Frontal cortex (tissue), 4 donors: ENCODE results near the gene ZNF609. TPM values are rescaled to one million over a fixed set of nuclear protein-coding genes. Genes with fewer than 3 reads are reported as not detected.
"Not testable (repeated sequence)": the region's sequence is repeated elsewhere in the genome, so short reads cannot be mapped to it uniquely, and the experiment has no call there.

Source experiments
- DNase-seq, 2 donors: peaks; one replicate each; pipeline ENCODE4 v3.0.0; 2012; ENCODE audit warnings: low spot score in 2 of 2
- FAIRE-seq: peaks from 2 replicates; lab custom pipeline; 2012; peaks lifted over from hg19 to GRCh38; lab: Jason Lieb, UNC
- total RNA-seq: library from RNA; depleted of rRNA; stranded (reverse); fragments of >200 nt; gene quantifications from one replicate; pipeline ENCODE4 v1.2.3, GENCODE V29; 2014
- donor health status: control.
- donor health status: control.
- donor health status: control.

The ZNF609 gene
- total RNA-seq, 1 donor from 2014 or later = 26.9 TPM

DNA sequence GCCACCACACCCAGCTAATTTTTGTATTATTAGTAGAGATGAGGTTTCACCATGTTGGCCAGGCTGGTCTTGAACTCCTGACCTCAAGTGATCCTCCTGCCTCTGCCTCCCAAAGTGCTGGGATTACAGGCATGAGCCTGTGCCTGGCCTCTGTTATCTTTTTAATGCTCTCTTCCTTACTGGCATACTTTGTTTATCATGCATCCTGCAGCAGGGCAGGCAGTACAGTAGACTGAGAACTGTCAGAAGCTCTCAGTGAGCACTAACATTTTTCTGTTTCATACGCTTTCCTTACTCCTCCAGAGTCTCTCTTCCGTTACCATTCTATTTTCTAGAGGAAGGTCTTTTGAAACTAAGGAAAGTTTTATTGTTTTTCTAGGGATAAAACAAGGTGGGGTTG, 35.6 kb downstream of the ZNF609 start:
- FAIRE-seq, DNase-seq: not testable (repeated sequence)

DNA sequence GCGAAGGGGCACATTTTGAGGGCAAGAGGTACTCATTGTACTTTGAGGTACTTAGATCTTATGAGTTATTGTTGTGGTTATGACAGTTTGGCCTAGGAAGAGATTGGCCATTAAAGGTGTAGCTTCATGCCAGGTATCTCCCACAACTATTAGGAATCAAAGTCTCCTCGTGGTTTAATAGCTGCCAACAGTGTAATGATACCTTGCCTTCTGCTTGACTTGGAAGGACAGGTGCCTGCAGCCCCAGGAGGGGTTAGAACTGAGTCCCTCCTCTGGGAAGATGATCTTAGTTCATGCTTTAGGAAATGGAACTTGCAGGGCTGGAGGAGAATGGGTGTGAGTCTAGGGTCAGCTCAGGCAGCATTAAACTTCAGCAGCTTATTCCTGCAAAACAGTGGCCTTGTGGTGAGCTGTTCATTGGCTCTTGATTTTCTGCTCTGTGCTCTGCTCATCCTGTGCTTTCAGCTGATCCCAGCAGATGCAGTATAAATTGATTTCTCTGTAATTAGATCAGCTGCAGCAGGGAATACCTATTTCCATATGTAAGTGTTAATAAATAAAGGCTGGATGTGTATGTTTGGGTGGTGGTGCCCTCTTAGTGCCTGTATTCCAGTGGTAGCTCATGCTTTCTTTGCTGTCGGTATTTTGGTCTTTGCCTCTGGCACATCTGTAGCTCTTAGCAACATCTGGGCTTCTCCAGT, 40.5 kb downstream of the ZNF609 start:
- DNase-seq (no peak), FAIRE-seq (no peak)

DNA sequence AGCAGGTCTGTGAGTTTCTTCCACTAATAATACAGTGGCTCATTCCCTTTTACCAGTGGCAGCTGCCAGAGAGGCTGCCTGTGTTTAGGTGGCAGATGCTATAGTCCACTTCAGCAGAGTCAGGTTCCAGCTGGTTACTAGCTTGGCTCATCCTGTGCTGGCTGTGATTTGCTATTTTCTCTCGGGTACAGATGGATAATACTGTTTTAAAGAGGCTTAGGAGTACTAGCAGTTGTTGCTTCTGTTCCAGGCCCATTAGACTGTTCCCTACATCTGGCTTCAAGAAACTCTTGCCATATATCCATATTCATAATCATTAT, 41.0 kb downstream of the ZNF609 start:
- DNase-seq (no peak), FAIRE-seq (no peak)

DNA sequence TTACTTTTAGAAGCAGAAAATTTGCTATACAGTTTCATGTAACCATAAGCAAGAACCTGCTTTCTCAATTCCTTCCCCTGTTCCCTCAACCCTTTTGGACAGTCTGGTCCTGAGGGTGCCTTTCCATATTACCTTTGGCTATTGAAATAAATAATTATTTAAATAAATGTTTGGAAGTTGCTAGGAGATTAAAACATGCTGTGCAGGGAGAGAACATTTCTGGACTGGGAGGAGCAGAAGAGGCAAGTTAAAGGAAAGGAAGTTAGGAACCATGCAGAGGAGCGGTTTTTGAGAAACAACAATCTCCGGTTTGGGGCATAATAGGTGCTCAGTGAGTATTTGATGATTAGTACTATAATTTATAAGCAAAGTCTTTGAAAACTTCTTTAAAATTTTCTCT, 41.8 kb downstream of the ZNF609 start:
- DNase-seq (no peak), FAIRE-seq (no peak)

DNA sequence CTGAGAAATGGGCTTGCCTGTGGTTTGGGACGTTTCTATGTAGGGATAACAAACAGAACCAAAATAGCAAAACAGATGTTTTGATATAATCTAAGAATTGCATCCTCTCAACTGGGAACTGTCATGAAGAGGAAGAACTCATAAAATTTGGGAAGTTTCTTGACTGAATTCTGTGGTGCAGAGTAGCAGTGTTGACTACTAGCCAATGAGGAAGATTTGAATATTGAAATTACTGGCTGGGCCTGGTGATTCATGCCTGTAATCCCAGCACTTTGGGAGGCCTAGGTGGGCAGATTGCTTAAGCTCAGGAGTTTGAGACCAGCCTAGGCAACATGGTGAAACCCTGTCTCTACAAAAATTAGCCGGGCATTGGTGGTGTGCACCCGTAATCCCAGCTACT, 42.2 kb downstream of the ZNF609 start:
- FAIRE-seq (no peak), DNase-seq (no peak)

DNA sequence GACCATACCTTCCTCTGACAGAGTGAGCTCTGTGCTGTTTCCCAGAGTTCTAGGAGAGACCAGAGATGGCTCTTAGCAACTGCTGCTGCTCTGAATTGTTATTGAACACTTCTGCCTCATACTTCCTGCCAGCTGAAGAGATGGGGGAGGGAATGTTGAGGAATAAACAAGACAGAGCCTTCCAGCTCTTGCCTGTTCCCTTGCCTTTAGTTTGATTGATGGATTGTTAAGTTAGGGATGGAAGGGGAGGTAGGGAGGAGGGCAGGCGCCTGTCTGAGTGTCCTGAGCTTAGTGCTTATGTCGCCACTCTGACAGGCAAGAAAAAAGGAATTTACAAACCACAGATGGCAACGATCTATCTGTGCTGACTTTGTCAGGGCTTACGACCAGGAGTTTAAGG, 42.8 kb downstream of the ZNF609 start:
- DNase-seq = no peak
- no peak for FAIRE-seq

DNA sequence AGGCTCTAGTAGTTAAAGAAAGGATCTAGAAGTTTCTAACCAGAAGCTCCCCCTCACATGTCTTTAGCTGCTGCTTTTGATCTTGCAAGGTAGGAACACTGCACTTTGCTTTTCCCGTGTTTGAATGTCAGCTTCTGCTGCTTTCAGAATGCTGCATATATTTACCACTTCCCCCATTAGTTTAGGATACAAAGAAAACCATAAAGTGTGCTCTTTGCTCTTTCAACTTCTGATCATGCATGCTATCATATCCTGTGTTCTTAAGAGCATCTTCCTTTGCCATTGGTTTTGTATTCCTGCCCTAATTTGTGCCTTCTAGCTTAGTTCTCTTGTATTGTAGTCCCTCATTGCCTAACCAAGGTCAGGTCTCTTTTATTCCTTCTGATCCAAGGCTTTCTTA, 43.3 kb downstream of the ZNF609 start:
- DNase-seq (no peak), FAIRE-seq (no peak)

DNA sequence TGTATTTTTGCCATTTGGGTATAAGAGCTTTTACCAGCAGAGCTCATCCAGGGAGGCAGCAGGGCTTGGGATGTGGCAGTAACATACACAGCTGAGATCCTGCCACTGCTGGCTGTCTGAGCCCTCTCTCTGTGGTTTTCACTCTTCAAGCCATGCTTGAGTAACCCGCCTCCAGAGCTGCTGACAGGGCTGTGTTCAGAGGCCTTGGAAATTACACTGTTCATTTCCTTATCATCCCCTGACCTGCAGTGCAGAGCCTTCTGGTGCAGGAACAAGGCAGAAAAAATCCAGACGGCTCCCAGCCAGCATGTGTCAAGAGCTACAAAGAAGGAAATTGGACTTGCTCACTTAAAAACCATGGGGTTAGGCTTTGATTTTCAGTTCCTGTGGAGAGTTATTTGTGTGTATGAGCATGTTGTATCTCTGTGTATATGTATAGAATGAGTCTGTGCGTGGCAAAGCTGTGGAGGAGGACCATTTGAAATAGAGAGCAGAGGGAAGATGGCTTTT, 47.0 kb downstream of the ZNF609 start:
- FAIRE-seq (no peak), DNase-seq (peak in 1 of 2 donors; percentile 25)

DNA sequence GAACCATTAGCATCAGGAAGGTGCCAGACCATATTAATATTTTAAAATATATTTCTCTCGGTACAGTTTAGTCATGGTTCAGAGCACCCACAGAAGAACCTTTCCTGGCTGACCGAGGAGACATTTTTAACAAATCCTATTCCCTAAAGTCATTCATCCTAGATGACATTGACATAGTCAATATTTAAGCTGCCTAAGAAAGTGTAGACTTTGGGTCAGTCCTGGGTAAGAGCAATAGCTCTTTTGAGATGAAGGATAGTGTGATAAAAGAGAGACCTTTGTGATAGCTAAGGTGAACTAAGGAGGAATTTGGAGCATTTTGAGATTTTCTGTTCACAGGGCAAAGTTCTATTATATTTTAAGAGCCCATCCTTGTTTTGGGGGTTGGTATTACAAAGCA, 47.5 kb downstream of the ZNF609 start:
- FAIRE-seq = no peak

DNA sequence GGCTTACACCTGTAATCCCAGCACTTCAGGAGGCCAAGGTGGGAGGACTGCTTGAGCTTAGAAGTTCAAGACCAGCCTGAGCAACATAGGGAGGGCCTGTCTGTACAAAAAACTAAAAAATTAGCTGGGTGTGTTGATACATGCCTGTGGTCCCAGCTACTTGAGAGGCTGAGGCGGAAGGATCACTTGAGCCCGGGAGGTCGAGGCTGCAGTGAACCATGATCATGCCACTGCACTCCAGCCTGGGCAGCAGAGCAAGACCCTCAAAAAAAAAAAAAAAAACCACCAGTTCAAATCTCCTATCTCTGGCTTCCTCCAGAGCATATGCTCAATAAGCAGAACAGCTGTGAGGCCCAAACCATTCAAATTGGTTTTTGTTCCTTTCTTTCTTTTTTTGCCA, 53.4 kb downstream of the ZNF609 start:
- no peak for DNase-seq
- no peak for FAIRE-seq

More for the DNA sequence above, 47.5 kb downstream of the ZNF609 start:
- no peak for DNase-seq

DNA sequence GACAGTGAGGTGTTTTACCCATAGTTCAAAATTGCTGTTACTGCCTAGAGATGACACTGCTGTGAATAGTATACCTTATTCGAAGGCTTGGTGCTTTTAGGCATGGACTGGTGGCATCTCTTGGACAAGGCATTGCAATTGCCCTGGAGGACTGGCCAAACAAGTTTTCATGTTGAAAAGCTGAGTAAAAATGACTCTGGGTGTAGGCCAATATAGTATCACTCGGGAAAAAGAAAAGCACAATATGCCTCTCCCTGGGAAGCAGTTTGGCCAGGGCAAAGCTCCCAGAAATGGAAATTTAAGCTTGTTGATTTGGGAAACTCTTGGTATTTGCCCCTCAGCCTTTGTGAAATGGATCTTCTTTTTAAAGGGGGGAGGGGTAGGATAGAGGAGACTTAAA, 54.8 kb downstream of the ZNF609 start:
- no peak for FAIRE-seq
- DNase-seq = no peak

DNA sequence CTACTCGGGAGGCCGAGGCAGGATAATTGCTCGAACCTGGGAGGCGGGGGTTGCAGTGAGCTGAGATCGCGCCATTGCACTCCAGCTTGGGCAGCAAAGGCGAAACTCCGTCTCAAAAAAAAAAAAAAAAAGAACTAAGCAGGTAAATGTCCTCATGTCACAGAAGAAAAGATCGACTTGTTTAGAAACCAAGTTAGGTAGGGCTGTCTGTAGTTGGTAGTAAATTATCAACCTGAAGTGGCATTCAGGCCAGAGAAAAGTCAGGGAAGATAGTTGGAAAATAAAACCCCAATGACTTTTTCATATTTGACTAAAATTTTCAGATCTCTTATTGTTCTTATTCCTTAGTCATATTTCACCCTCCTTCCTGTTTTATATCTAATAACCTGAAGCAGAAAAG, 55.4 kb downstream of the ZNF609 start:
- no peak for FAIRE-seq
- DNase-seq = no peak

DNA sequence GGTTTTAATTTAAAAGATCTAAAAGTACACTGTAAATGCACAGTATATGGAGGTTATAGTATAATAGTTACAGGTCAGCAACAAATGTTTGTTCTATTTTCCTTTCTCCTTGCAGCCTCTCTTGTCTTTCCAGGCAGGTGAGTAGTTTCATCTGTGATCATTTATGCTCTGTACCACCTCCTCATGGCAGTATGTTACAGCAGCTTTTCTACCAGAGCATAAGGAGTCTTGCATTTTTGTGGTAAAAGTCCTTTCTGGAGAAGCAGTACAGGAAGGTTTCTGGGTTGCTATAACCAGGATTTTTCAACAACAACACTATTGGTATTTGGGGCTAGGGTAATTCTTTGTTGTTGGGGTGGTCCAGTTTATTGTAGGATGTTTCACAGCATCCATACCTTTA, 59.5 kb downstream of the ZNF609 start:
- DNase-seq = no peak
- FAIRE-seq = no peak

DNA sequence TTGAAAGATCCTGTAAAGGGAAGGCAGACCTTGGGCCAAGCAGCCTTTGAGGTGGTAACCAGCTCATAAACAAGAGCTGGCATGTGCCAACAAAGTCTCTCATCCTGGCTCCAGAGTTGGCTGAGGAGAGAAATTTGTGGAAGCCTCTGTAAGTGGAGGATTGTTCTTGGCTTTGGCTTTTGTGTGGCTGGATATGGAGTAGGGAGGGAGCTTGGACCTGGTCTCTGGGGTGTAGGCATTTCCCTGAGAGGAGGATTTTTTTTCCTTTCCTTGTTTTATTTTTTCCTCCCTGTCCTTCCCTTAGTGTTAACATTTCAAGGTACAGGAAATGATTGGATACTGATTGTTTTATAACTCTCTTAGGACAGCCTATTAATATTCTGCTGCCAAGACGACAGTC, 60.8 kb downstream of the ZNF609 start:
- DNase-seq (no peak), FAIRE-seq (no peak)

DNA sequence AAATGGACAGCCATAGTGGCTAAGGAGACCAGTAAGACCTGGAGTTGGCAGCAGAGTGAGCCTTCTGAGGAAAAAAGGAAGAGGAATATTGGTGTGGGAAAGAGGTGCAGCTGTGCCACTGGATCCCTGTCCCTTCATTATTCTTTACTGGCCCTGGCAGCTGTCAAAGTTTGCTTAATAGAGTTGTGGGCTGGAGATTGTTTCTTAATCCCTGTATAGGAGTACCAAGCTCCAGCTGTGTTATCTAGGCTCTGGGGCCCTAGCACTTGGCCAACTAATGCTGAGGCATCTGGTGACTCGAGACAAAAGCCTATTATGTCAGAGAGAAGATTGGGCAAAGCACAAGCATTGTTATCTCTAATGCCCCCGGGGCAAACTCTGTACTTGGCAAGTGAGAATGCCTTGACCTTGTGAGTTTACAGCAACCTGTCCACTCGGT, 61.4 kb downstream of the ZNF609 start:
- FAIRE-seq (peak; percentile 15), DNase-seq (no peak)

DNA sequence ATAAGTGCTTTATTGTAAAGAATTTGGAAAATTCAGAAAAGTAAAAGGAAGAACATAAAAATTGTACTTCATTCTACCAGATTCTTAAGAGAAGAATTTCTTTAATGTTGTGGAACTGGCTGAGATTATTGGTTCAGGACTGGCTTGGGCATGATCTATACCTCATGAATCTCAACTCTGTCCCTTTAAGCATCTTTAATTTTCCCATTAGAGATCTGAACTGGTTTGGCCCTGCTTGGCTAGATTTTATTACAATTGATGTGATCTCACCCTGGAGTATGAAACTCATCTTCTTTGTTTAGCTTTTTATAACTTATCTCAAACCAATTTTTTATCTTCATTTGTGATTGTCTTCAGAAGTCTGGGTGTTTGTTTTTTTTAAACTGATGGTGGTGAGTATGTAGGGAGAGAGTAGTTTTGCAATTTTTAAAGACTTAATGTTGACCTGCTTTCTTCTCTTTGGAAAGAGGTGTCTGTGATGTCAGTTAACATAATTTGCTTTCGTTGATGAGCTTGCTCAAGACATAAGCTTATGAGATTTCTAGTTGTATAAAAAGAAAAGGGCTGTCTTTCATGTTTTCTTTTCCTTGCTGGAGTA, 61.9 kb downstream of the ZNF609 start:
- DNase-seq (no peak), FAIRE-seq (no peak)

DNA sequence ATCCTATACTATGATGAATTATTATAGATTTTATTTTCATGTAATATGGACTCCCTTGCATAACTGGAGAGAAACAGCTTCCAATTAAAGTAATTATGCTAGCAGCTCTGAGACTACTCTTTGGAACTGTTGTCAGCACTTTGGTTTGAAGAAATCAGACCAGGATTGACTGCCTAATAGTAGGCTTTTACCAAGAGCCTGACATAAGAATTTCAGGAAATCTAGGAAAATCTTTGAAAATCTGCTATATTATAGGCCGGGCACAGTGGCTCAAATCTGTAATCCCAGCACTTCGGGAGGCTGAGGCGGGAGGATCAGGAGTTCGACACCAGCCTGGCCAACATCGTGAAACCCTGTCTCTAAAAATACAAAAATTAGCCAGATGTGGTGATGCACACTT, 62.9 kb downstream of the ZNF609 start:
- DNase-seq = no peak
- FAIRE-seq = no peak

DNA sequence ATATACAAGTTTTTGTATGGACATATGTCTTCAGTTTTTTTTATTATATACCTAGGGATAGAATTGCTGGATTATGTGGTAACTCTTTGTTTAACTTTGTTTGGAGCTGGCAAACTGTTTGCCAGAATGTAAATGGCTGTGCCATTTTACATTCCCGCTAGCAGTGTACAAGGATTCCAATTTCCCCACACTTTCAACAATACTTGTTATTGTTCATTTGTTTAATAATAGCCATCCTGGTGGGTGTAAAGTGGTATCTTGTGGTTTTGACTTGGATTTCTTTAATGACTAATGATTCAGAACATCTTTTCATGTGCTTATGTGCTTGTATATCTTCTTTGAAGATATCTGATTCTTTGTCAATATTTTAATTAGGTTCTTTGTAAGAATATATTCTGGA, 64.4 kb downstream of the ZNF609 start:
- FAIRE-seq (no peak), DNase-seq (no peak)

DNA sequence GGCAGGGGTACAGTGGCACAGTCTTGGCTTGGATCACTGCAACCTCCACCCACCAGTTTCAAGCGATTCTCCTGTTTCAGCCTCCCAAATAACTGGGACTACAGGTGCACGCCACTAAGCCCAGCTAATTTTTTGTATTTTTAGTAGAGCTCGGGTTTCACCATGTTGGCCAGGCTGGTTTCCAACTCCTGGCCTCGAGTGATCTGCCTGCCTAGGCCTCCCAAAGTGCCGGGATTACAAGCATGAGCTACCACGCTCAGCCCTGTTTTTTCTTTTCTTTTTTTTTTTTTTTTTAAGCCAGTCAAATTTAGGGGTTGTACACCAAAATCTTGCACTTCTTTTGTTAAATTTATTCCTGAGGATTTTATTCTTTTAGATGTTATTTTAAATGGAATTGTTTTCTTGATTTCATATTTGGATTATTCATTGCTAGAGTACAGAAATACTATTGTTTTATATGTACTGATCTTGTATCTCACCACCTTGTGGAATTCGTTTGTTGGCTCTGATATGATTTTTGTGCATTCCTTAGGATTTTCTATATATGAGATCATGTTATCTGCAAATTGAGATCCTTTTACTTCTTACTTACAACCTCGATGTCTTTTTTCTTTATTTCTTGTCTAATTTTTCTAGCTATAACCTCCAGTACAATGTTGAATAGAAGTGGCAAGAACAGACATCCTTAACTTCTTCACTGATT, 65.6 kb downstream of the ZNF609 start:
- DNase-seq = no peak
- FAIRE-seq = no peak

DNA sequence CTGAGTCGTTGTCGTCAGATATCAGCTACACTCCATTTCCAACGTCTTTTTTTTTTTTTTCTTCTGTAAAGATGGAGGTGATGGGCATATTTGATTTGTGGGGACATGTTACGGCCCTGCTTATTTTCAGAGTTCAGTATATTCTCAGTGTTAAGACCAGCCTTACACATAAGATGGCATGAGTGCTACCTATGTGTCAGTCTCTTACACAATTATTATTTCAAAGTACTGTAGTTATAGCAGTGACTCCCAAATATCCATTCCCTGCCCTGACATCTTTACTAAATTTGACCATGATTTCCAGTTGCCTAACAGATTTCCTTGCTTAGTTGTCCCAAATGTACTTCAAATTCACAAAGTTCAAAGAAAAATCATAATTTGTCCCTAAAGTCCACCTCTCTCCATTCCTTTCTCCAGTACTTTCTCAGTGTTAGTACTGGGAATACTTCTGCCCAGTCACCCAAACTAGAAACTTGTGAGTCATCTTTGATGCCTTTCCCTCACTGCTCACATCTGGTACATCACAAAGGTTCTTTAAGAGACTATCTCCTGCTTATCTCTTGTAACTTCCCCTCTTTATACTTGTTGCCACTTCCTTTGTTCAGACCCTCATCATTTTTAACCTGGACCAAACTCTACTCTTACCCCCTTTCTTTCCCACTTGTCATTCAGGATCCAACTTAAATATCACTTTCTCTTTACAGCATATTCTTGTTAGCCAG, 67.0 kb downstream of the ZNF609 start:
- DNase-seq (no peak), FAIRE-seq (no peak)

DNA sequence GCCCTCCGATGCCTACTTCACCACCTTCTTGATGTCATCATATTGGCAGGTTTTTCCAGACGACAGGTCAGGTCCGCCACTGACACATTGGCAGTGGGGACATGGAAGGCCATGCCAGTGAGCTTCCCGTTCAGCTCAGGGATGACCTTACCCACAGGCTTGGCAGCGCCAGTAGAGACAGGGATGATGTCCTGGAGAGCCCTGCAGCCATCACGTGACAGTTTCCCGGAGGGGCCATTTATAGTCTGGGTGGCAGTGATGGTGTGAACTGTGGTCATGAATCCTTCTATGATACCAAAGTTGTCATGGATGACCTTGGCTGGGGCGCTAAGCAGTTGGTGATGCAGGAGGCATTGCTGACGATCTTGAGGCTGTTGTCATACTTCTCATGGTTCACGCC, 68.5 kb downstream of the ZNF609 start:
- DNase-seq (no peak), FAIRE-seq (no peak)
